Fibroblast of lung (primary cell): ENCODE measurements around the gene DDOST. TPM values are rescaled to one million over a fixed set of nuclear protein-coding genes. Genes with fewer than 3 reads are reported as not detected.

ENCODE experiments used
- DNase-seq, 2 donors: peaks; one replicate each; pipeline versions ENCODE4 v3.0.0 to v3.0.0-alpha.2; 2010; ENCODE audit warnings: low read depth in 2 of 2
- H2AFZ ChIP-seq: 2 replicates; pipeline ENCODE4 v1.5.1; 2012; ENCODE audit warnings: low read length, control low read depth, inconsistent platforms
- H3K27ac ChIP-seq: 2 replicates; pipeline ENCODE4 v1.5.1; 2011; ENCODE audit warnings: low read length, control low read depth; ENCODE audit not compliant: insufficient read depth
- H3K27me3 ChIP-seq: 2 replicates; pipeline ENCODE4 v1.5.1; 2011; ENCODE audit warnings: mild to moderate bottlenecking, low read length; ENCODE audit not compliant: control insufficient read depth, insufficient read depth
- H3K36me3 ChIP-seq: 2 replicates; pipeline ENCODE4 v1.5.1; 2011; ENCODE audit warnings: low read length; ENCODE audit not compliant: control insufficient read depth, insufficient read depth
- H3K4me1 ChIP-seq: 2 replicates; pipeline ENCODE4 v1.5.1; 2011; ENCODE audit warnings: low read length; ENCODE audit not compliant: control insufficient read depth, insufficient read depth; ENCODE audit errors: extremely low read depth
- H3K4me2 ChIP-seq: 2 replicates; pipeline ENCODE4 v1.5.1; 2011; ENCODE audit warnings: low read length, control low read depth; ENCODE audit not compliant: insufficient read depth; ENCODE audit errors: extremely low read depth
- H3K4me3 ChIP-seq, 4 experiments: fragments of 200-600 bp in 1 of 4; sonication (generic) in 1 of 4; replicated peaks in 1 of 4; 2 replicates each; pipeline ENCODE4 v1.5.1; 2011 to 2016; ENCODE audit warnings: low read length in 4 of 4, low read depth in 3 of 4, mild to moderate bottlenecking in 3 of 4, control low read depth in 2 of 4, inconsistent platforms in 1 of 4, mixed read lengths in 1 of 4; ENCODE audit not compliant: insufficient read depth in 1 of 4; ENCODE audit errors: control extremely low read depth in 1 of 4
- H3K79me2 ChIP-seq: 2 replicates; pipeline ENCODE4 v1.5.1; 2012; ENCODE audit warnings: mild to moderate bottlenecking, low read length, inconsistent platforms; ENCODE audit not compliant: control insufficient read depth, insufficient read depth
- H3K9ac ChIP-seq: 2 replicates; pipeline ENCODE4 v1.5.1; 2011; ENCODE audit warnings: mild to moderate bottlenecking, low read length, control low read depth; ENCODE audit not compliant: insufficient read depth
- H3K9me3 ChIP-seq: 2 replicates; pipeline ENCODE4 v1.5.1; 2012; ENCODE audit warnings: low read depth, low read length; ENCODE audit not compliant: control insufficient read depth, insufficient read depth
- H4K20me1 ChIP-seq: 2 replicates; pipeline ENCODE4 v1.5.1; 2011; ENCODE audit warnings: low read length; ENCODE audit not compliant: control insufficient read depth, insufficient read depth; ENCODE audit errors: extremely low read depth
- CTCF ChIP-seq, 2 donors: IDR thresholded peaks in 1 of 2; conservative IDR thresholded peaks in 1 of 2; 1 replicate in 1 of 2; 2 replicates in 1 of 2; pipeline ENCODE4 v1.5.1; 2011 to 2012; ENCODE audit warnings: low read length in 2 of 2, control low read depth in 1 of 2, inconsistent platforms in 1 of 2, low read depth in 1 of 2, mild to moderate bottlenecking in 1 of 2
- EZH2 ChIP-seq: IDR thresholded peaks from 2 replicates; pipeline ENCODE4 v1.5.1; 2012; ENCODE audit warnings: low read length, control low read depth, mild to moderate bottlenecking; ENCODE audit errors: missing control alignments
- polyA plus RNA-seq, 2 donors: library from polyadenylated mRNA; depleted of rRNA in 1 of 2; stranded (reverse) in 1 of 2; unstranded in 1 of 2; fragments of >200 nt; gene quantifications; 2 replicates each; pipeline ENCODE4 v1.2.1, GENCODE V29; 2011 to 2012; ENCODE audit warnings: missing spikeins in 1 of 2
- total RNA-seq: library from RNA; depleted of rRNA; stranded (reverse); fragments of >200 nt; gene quantifications from 2 replicates; pipeline ENCODE4 v1.2.1, GENCODE V29; 2014

Gene DDOST
- total and polyA plus RNA-seq, 2 donors (not counting 1 experiment from before 2014, with no cell fraction given) = 319 to 372 TPM

- no peak overlapping the region for H3K27ac ChIP-seq
- DNase-seq = peak in 1 of 2 donors; percentile 20
- no peaks in the 10 kb centered on the region for H3K79me2 ChIP-seq
- no peak overlapping the region for H2AFZ ChIP-seq
- no peak overlapping the region for H3K4me3 ChIP-seq
- peaks cover 15% of the 10 kb centered on the region for H3K4me1 ChIP-seq
- TF ChIP-seq CTCF (conservative IDR thresholded peaks at IDR 0.05 in 1 of 2, IDR thresholded peaks at IDR 0.05 in 1 of 2; ENCODE audit: low read depth in 1 of 2, low read length in 2 of 2) (no peak), EZH2 (no peak)
- H3K27me3 ChIP-seq = no peaks in the 10 kb centered on the region
- no peaks in the 10 kb centered on the region for H3K36me3 ChIP-seq
- no peaks in the 10 kb centered on the region for H3K9me3 ChIP-seq
- H3K4me2 ChIP-seq = no peak overlapping the region
- H3K9ac ChIP-seq = no peak overlapping the region
- no peaks in the 10 kb centered on the region for H4K20me1 ChIP-seq
These were observed 56.5 kb downstream of the DDOST start for GRCh38 chr1:20604678-20605077.

DNA sequence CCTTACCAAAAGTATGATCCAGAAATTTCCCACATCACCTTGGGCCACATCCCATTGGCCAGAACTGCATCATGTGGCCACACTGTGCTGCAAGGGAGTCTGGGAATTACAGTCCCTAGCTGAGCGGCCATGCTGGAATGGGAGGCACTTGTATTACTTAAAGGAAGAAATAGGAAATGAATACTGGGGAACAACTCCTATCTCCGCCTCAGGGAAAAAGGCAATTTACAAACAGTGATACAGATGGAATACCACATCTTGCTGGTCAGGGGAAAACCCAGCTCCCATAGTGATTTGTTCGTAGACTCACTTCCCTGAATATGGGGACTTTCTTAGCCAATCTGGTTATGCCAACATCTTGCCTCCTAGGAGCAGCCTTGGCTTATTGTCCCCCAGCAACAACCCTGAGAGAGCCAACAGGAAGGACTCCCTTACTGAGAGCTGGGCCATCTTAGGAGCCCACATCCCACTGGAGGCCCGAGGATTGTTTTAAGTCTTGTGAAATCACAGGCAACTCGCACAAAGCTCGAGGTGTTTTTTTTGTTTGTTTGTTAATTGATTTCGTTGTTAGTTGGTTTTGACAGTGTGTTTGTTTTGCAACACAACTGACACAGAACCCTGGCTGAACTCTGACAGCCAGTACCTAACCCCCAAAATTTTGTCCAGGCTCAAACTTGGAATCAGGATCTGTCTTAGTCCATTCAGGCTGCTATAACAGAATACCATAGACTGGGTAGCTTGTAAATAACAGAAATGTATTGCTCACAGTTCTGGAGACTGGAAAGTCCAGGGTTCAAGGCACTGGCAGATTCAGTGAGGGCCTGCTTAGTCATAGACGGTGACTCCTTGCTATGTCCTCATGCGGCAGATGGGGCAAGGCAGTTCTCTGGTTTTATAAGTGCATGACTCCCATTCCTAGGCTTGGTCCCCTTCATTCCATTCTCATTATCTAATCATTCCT is 57.4 kb downstream of the DDOST start:
- no peak overlapping the region for H3K4me3 ChIP-seq
- peak; percentile 60 to 96 for DNase-seq
- H3K36me3 ChIP-seq = no peaks in the 10 kb centered on the region
- no peak for TF ChIP-seq CTCF (conservative IDR thresholded peaks at IDR 0.05 in 1 of 2, IDR thresholded peaks at IDR 0.05 in 1 of 2; ENCODE audit: low read depth in 1 of 2, low read length in 2 of 2)
- TF ChIP-seq EZH2 = no peak
- peak overlapping the region; percentile 55 for H3K27ac ChIP-seq
- H3K9me3 ChIP-seq = no peaks in the 10 kb centered on the region
- H3K79me2 ChIP-seq = no peaks in the 10 kb centered on the region
- no peaks in the 10 kb centered on the region for H3K27me3 ChIP-seq
- no peak overlapping the region for H2AFZ ChIP-seq
- no peak overlapping the region for H3K9ac ChIP-seq
- H3K4me2 ChIP-seq = no peak overlapping the region
- H3K4me1 ChIP-seq = peaks cover 15% of the 10 kb centered on the region
- no peaks in the 10 kb centered on the region for H4K20me1 ChIP-seq

GRCh38 chr1:20602851-20603450 is 58.2 kb downstream of the DDOST start:
- Histone ChIP-seq H3K4me3 (no peak overlapping the region), H3K4me1 (peaks cover 15% of the 10 kb centered on the region), H3K36me3 (no peaks in the 10 kb centered on the region), H3K79me2 (no peaks in the 10 kb centered on the region), H3K9ac (no peak overlapping the region), H4K20me1 (no peaks in the 10 kb centered on the region), H3K27me3 (no peaks in the 10 kb centered on the region), H2AFZ (no peak overlapping the region), H3K27ac (no peak overlapping the region), H3K4me2 (no peak overlapping the region), H3K9me3 (no peaks in the 10 kb centered on the region)
- peak in 1 of 2 donors; percentile 36 for DNase-seq
- TF ChIP-seq EZH2 = no peak

Other genes with a start within 250 kb of the DDOST start
- 44.2 and 79.9 TPM in 2 replicates for gene CAMK2N1, start 175.2 kb downstream of the DDOST start, total RNA-seq
- gene CAMK2N1, start 175.2 kb downstream of the DDOST start, polyA plus RNA-seq = 94.9 and 156 TPM in 2 replicates
- gene MUL1, start 153.2 kb downstream of the DDOST start, total RNA-seq = 21.8 and 26.9 TPM in 2 replicates
- 25.7 and 31.9 TPM in 2 replicates for gene MUL1, start 153.2 kb downstream of the DDOST start, polyA plus RNA-seq
- under 0.01 TPM in 1 of 2 replicates, not detected in the other for gene FAM43B, start 108.8 kb downstream of the DDOST start, total RNA-seq
- 0.02 TPM in 1 of 2 replicates, not detected in the other for gene FAM43B, start 108.8 kb downstream of the DDOST start, polyA plus RNA-seq
- gene CDA, start 72.3 kb downstream of the DDOST start, total RNA-seq = 0.50 TPM in 1 of 2 replicates, not detected in the other
- gene CDA, start 72.3 kb downstream of the DDOST start, polyA plus RNA-seq = 3.0 and 4.2 TPM in 2 replicates
- 87.8 and 106 TPM in 2 replicates for gene PINK1, start 27.9 kb downstream of the DDOST start, total RNA-seq
- gene PINK1, start 27.9 kb downstream of the DDOST start, polyA plus RNA-seq = 36.9 and 51.9 TPM in 2 replicates
- 1.3 and 1.8 TPM in 2 replicates for gene KIF17, start 56.6 kb upstream of the DDOST start, total RNA-seq
- gene KIF17, start 56.6 kb upstream of the DDOST start, polyA plus RNA-seq = 1.4 and 3.0 TPM in 2 replicates
- gene SH2D5, start 71.3 kb upstream of the DDOST start, total RNA-seq = 2.3 and 5.0 TPM in 2 replicates
- 3.6 and 7.3 TPM in 2 replicates for gene SH2D5, start 71.3 kb upstream of the DDOST start, polyA plus RNA-seq
- 254 and 255 TPM in 2 replicates for gene HP1BP3, start 125.9 kb upstream of the DDOST start, total RNA-seq
- gene HP1BP3, start 125.9 kb upstream of the DDOST start, polyA plus RNA-seq = 200 and 201 TPM in 2 replicates